Testis (tissue), 2 donors: ENCODE data around the gene CELF5.

Experiments used
- CTCF ChIP-seq, 3 experiments: fragments of 450-650 bp in 2 of 3; fragments of 200-600 bp in 1 of 3; sonication (generic) in 1 of 3; IDR thresholded peaks; one replicate each; pipeline ENCODE4 v1.5.1; 2016 to 2019; ENCODE audit warnings: antibody characterized with exemption in 3 of 3, mild to moderate bottlenecking in 2 of 3, moderate library complexity in 1 of 3
- POLR2A ChIP-seq: fragments of 450-650 bp; IDR thresholded peaks from one replicate; pipeline ENCODE4 v1.6.1; 2017; ENCODE audit warnings: antibody characterized with exemption, mild to moderate bottlenecking, moderate library complexity

- TF ChIP-seq CTCF (IDR thresholded peaks at IDR 0.05), result no peak
- no peak for TF ChIP-seq POLR2A
Observed at GRCh38 chr19:3310280-3310679, 85.8 kb downstream of the CELF5 start.
